ENCODE data around the gene CD27.

Gene CD27

DNA sequence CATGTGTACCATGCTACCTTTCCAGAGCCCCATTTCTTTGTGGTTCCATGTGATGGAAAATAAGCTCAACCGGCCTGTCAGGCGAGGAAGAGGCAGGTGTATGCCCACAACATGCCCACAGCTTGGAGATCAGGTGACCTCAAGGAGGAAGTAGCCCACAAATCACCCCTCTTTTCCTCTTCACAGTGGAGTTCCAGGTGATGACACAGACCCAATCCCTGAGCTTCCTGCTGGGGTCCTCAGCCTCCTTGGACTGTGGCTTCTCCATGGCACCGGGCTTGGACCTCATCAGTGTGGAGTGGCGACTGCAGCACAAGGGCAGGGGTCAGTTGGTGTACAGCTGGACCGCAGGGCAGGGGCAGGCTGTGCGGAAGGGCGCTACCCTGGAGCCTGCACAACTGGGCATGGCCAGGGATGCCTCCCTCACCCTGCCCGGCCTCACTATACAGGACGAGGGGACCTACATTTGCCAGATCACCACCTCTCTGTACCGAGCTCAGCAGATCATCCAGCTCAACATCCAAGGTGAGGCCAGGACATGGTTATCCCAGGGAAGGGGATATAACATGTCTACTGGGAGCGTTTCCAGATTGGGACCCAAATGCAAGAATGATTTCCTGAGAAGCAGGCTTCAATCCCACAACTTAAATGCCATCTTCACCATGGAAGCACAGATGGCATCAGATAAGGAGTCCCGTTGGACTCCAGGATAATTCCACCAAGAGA, 12.6 kb downstream of the CD27 start:
- peaks cover 5% of the 10 kb centered on the region for H3K4me1 ChIP-seq (ENCODE audit: control insufficient read depth, insufficient read depth, low read length)
- no peak overlapping the region for H3K9ac ChIP-seq (ENCODE audit: low read depth, low read length)
- no peak overlapping the region for H3K4me3 ChIP-seq (ENCODE audit: low read depth, low read length)
- no peaks in the 10 kb centered on the region for H3K9me3 ChIP-seq (ENCODE audit: control insufficient read depth, insufficient read depth, low read length)
- H3K36me3 ChIP-seq (ENCODE audit: control insufficient read depth, insufficient read depth, low read length), result peaks cover 8% of the 10 kb centered on the region
- no peaks in the 10 kb centered on the region for H3K27me3 ChIP-seq (ENCODE audit: control insufficient read depth, insufficient read depth, low read length)

DNA sequence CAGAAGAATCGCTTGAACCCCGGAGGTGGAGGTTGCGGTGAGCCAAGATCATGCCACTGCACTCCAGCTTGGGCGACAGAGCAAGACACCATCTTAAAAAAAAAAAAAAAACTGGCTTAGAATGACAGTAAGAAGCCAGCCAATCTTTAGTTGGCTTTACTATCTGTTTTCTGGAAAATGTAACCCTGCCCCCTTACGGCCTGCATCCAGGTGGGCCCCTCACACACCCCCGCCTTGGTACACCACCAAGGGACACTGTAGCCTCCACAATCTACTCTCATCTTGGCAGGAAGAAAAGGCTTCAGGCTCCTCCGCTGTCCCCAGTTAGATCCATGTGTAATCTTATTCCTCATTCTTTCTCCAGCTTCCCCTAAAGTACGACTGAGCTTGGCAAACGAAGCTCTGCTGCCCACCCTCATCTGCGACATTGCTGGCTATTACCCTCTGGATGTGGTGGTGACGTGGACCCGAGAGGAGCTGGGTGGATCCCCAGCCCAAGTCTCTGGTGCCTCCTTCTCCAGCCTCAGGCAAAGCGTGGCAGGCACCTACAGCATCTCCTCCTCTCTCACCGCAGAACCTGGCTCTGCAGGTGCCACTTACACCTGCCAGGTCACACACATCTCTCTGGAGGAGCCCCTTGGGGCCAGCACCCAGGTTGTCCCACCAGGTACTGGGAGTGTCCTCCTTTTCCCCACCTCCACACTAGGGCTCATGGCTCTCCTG, 13.7 kb downstream of the CD27 start:
- Histone ChIP-seq H3K4me1 (ENCODE audit: control insufficient read depth, insufficient read depth, low read length) (no peaks in the 10 kb centered on the region), H3K27me3 (ENCODE audit: control insufficient read depth, insufficient read depth, low read length) (no peaks in the 10 kb centered on the region), H3K36me3 (ENCODE audit: control insufficient read depth, insufficient read depth, low read length) (peaks cover 14% of the 10 kb centered on the region), H3K9ac (ENCODE audit: low read depth, low read length) (no peak overlapping the region), H3K4me3 (ENCODE audit: low read depth, low read length) (no peak overlapping the region), H3K9me3 (ENCODE audit: control insufficient read depth, insufficient read depth, low read length) (no peaks in the 10 kb centered on the region)

DNA sequence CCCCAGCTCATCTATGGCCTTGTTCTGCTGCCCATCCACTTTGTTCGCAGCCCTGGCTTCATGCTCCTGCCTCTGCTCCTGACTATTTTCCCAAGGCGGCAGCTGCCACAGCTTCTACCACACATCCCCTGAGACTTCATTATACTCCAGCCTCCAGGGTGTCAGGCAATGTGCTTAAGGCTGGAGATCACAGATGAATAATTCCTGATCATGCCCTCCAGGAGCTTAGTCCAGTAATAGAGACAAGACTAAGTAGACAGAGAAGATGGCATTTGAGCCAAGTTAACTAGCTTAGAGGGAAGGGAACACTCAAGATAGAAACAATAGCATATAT, 14.2 kb downstream of the CD27 start:
- H3K9ac ChIP-seq (ENCODE audit: low read depth, low read length), result no peak overlapping the region
- H3K36me3 ChIP-seq (ENCODE audit: control insufficient read depth, insufficient read depth, low read length), result peaks cover 19% of the 10 kb centered on the region
- no peak overlapping the region for H3K4me3 ChIP-seq (ENCODE audit: low read depth, low read length)
- no peaks in the 10 kb centered on the region for H3K27me3 ChIP-seq (ENCODE audit: control insufficient read depth, insufficient read depth, low read length)
- H3K9me3 ChIP-seq (ENCODE audit: control insufficient read depth, insufficient read depth, low read length), result no peaks in the 10 kb centered on the region
- no peaks in the 10 kb centered on the region for H3K4me1 ChIP-seq (ENCODE audit: control insufficient read depth, insufficient read depth, low read length)

DNA sequence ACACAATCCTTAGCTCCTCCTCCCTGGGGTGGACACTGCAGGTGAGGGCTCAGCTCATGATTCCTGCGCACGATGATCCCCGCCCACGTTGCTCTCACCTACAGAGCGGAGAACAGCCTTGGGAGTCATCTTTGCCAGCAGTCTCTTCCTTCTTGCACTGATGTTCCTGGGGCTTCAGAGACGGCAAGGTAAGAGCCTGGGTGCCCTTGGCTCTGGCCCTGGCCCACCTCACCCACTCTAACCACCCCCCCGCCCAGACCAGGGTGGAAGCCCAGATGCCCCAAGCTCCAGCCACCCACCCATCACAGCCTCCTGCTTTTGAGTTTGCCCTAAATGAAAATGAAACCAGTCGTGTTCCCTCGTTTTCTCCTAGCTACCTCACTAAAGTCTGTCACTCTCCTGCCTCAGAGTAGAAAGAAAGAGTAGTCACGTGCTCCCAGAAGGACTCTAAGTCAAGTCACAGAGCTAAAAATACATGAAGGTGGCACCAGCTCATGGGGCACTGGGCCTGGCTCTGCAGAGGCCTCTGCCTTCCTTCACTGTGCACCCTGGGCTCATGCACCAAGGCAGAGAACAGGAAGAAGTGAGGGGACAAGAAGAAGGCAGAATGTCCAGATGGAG, 16.1 kb downstream of the CD27 start:
- Histone ChIP-seq H3K27me3 (ENCODE audit: control insufficient read depth, insufficient read depth, low read length) (no peaks in the 10 kb centered on the region), H3K9me3 (ENCODE audit: control insufficient read depth, insufficient read depth, low read length) (no peaks in the 10 kb centered on the region), H3K4me1 (ENCODE audit: control insufficient read depth, insufficient read depth, low read length) (no peaks in the 10 kb centered on the region), H3K4me3 (ENCODE audit: low read depth, low read length) (no peak overlapping the region), H3K9ac (ENCODE audit: low read depth, low read length) (no peak overlapping the region), H3K36me3 (ENCODE audit: control insufficient read depth, insufficient read depth, low read length) (peaks cover 30% of the 10 kb centered on the region)

DNA sequence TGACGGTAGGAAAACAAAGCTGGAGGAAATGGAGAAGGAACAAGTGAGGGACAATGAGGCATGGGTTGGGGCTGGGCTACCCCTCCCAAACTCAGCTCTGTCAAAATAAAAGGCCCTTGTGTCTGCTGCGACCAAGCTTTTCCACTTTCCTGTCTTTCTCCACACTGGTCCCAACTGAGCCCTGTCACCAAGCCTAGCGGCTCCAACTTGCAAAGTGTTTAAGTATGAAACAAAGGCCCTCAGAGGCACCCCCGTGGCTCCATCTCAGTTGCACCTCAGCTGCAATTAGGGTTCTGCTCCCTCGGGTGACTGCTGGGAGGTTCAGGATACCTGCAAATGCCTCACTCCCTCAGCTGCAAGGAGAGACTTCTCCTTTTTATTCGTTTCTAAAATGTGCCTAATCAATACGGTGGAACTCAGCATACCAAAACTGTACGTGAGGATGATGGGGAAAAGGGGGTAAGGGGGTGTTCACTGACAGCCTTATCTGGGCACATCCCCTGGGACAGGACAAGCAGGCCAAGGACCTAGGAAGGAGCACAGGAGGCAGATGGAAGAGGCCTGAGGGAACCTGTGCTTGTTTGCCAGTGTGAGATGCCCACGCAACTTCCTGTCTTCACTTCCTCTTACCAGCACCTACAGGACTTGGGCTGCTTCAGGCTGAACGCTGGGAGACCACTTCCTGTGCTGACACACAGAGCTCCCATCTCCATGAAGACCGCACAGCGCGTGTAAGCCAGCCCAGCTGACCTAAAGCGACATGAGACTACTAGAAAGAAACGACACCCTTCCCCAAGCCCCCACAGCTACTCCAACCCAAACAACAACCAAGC, 16.9 kb downstream of the CD27 start:
- Histone ChIP-seq H3K4me3 (ENCODE audit: low read depth, low read length) (no peak overlapping the region), H3K9ac (ENCODE audit: low read depth, low read length) (no peak overlapping the region)

DNA sequence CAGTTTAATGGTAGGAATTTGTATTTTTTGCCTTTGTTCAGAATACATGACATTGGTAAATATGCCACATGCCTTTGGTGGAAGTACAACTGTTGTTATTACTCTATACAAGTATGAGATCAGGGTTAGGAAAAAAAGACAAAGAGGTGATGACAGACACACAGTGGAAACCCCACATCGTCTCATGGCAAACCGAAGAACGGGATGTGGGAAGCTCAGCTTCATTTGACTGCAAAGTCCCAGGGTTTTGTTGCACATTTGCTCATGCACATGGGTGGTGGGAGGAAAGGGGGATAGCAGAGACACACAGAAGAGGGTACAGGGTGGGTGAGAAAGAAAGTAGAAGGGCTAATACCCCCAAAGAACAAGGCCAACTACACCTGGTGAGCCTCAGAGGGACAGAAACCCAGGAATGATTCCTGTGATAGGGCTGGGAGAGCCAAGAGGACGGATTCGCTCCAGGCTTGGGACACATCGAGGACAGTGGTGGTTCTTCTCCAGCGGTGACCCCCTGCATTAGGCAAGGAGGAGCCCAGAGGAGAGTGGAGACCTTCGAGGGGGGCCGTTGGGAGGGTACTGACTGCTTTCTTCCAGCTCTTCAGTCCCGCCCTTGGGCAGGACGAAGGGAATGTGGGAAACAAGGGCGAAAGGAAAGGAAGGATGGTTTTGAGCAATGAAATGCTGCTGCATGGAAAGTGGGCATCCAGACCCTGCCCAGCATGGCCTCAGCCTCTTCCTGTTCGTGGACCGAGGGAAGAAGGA, 17.7 kb downstream of the CD27 start:
- H3K9me3 ChIP-seq (ENCODE audit: control insufficient read depth, insufficient read depth, low read length), result no peaks in the 10 kb centered on the region
- H3K36me3 ChIP-seq (ENCODE audit: control insufficient read depth, insufficient read depth, low read length), result peaks cover 30% of the 10 kb centered on the region
- no peaks in the 10 kb centered on the region for H3K4me1 ChIP-seq (ENCODE audit: control insufficient read depth, insufficient read depth, low read length)
- H3K4me3 ChIP-seq (ENCODE audit: low read depth, low read length), result no peak overlapping the region
- no peaks in the 10 kb centered on the region for H3K27me3 ChIP-seq (ENCODE audit: control insufficient read depth, insufficient read depth, low read length)
- no peak overlapping the region for H3K9ac ChIP-seq (ENCODE audit: low read depth, low read length)

More for the DNA sequence above, 16.9 kb downstream of the CD27 start:
- Histone ChIP-seq H3K27me3 (ENCODE audit: control insufficient read depth, insufficient read depth, low read length) (no peaks in the 10 kb centered on the region), H3K9me3 (ENCODE audit: control insufficient read depth, insufficient read depth, low read length) (no peaks in the 10 kb centered on the region), H3K4me1 (ENCODE audit: control insufficient read depth, insufficient read depth, low read length) (no peaks in the 10 kb centered on the region), H3K36me3 (ENCODE audit: control insufficient read depth, insufficient read depth, low read length) (peaks cover 30% of the 10 kb centered on the region)

DNA sequence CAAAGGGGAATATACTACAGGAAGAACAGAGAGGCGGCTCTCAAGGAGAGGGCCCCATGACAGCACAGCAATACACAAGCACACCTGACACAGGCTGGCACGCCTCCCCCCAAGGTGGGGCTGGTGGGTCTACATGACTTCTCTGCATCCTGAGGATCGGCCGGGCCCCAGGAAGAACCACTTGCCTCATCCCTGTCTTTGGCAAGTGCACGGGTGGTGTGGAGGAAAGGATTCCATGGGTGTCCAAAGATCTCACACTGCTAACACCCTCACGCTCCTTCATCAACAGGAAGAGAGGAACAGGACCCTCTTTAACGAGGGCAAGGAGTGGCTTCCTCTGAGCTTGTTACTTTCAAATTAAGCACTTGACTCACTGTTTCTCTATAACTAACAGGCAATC, 18.5 kb downstream of the CD27 start:
- Histone ChIP-seq H3K9me3 (ENCODE audit: control insufficient read depth, insufficient read depth, low read length) (no peaks in the 10 kb centered on the region), H3K4me1 (ENCODE audit: control insufficient read depth, insufficient read depth, low read length) (no peaks in the 10 kb centered on the region), H3K27me3 (ENCODE audit: control insufficient read depth, insufficient read depth, low read length) (no peaks in the 10 kb centered on the region), H3K9ac (ENCODE audit: low read depth, low read length) (no peak overlapping the region), H3K4me3 (ENCODE audit: low read depth, low read length) (no peak overlapping the region), H3K36me3 (ENCODE audit: control insufficient read depth, insufficient read depth, low read length) (peaks cover 30% of the 10 kb centered on the region)

DNA sequence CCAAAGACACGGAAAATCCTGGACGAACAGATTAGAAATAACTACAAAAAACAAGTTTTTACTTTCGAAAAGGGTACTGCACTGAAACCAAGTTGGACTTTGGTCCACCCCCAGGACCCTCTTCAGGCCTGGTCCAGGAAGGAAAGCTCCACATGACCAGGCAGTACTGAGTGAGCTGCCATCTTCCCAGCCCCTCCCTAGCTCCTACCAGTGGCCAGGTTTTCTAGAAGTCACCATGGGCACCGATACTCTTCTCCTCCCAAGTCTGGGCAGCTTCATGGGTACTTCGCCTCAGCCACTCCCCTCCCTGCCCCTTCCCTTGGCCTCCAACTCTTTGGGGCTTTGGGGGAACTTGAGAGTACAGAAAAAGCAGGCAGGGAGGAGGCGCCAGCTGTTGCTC, 19.1 kb downstream of the CD27 start:
- peaks cover 30% of the 10 kb centered on the region for H3K36me3 ChIP-seq (ENCODE audit: control insufficient read depth, insufficient read depth, low read length)
- no peak overlapping the region for H3K9ac ChIP-seq (ENCODE audit: low read depth, low read length)
- no peaks in the 10 kb centered on the region for H3K4me1 ChIP-seq (ENCODE audit: control insufficient read depth, insufficient read depth, low read length)
- no peak overlapping the region for H3K4me3 ChIP-seq (ENCODE audit: low read depth, low read length)
- H3K27me3 ChIP-seq (ENCODE audit: control insufficient read depth, insufficient read depth, low read length), result no peaks in the 10 kb centered on the region
- no peaks in the 10 kb centered on the region for H3K9me3 ChIP-seq (ENCODE audit: control insufficient read depth, insufficient read depth, low read length)

DNA sequence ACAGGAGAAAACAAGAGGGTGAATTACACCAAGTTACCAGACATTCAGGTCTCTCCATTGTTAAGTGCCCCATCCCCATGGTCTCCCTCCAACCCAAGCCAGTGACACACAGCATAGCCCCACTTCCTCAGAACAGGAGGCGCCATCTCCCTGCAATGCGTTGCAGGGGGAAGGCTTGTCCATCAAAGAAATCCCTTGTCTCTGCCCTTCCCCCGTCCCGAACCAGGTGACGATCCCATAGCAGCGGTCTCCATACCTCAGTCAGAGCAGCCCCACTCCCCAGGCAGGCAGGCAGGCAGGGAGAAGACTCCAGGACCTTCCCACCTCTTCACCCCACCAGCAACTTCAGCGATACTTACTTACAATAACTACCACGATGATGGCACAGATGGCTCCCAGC, 19.8 kb downstream of the CD27 start:
- Histone ChIP-seq H3K36me3 (ENCODE audit: control insufficient read depth, insufficient read depth, low read length) (peaks cover 30% of the 10 kb centered on the region), H3K4me3 (ENCODE audit: low read depth, low read length) (no peak overlapping the region), H3K4me1 (ENCODE audit: control insufficient read depth, insufficient read depth, low read length) (no peaks in the 10 kb centered on the region), H3K9me3 (ENCODE audit: control insufficient read depth, insufficient read depth, low read length) (no peaks in the 10 kb centered on the region), H3K9ac (ENCODE audit: low read depth, low read length) (no peak overlapping the region), H3K27me3 (ENCODE audit: control insufficient read depth, insufficient read depth, low read length) (peaks cover 1% of the 10 kb centered on the region)

DNA sequence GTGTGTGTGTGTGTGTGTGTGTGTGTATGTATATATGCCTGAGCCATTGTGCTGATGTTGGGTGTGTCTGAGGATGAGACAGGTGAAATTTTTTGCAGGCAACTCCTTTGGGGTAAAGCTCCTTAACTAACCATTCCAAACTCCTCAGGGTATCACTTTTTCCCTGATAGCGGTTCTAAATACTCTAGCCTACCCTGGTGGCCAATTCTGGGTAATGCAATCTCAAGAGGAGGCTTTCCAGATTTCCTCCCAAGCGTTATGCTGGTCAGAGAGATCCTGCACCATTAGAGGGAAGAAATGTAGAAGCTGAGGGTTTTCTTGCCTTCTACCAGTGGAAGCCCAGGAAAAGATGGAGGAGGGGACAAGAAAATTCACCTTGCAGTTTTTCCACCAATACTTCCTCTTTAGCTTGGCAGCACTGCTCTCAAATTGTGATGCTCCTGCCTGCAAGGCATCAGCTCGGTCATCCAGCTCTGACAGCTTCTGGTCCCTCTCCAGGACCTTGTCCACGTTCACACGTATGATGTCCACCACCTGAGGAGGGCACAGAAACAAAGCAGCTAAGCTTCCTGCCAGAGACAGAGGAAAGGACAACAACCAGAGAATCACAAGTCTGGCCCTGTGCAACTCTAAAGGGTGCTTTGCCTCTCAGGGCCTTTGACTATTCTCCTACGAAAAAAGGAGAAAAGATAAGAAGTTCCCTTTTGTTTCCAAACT, 20.9 kb downstream of the CD27 start:
- H3K36me3 ChIP-seq (ENCODE audit: control insufficient read depth, insufficient read depth, low read length), result peaks cover 30% of the 10 kb centered on the region
- H3K4me1 ChIP-seq (ENCODE audit: control insufficient read depth, insufficient read depth, low read length), result peaks cover 2% of the 10 kb centered on the region
- H3K9ac ChIP-seq (ENCODE audit: low read depth, low read length), result no peak overlapping the region

More for the DNA sequence above, 20.9 kb downstream of the CD27 start:
- H3K4me3 ChIP-seq (ENCODE audit: low read depth, low read length), result no peak overlapping the region
- peaks cover 5% of the 10 kb centered on the region for H3K27me3 ChIP-seq (ENCODE audit: control insufficient read depth, insufficient read depth, low read length)
- no peaks in the 10 kb centered on the region for H3K9me3 ChIP-seq (ENCODE audit: control insufficient read depth, insufficient read depth, low read length)
